CD4-positive, CD25-positive, alpha-beta regulatory T cell (primary cell): ENCODE measurements around the gene MCTP1. TPM values are rescaled to one million over a fixed set of nuclear protein-coding genes. Genes with fewer than 3 reads are reported as not detected.

Source experiments
- ATAC-seq, 2 donors: fragments of 150-1000 bp; cut with Tn5 transposase; one replicate each; pipeline ENCODE4 v1.10.0; 2021; ENCODE audit warnings: low read depth in 2 of 2, moderate number of reproducible peaks in 2 of 2, moderate library complexity in 1 of 2
- DNase-seq, 3 donors: peaks; one replicate each; pipeline versions ENCODE4 v3.0.0 to v3.0.0-alpha.2; 2012 to 2022; ENCODE audit warnings: mixed read lengths in 1 of 3
- H3K27ac ChIP-seq: one replicate; pipeline ENCODE4 v1.7.0; 2013; ENCODE audit warnings: mild to moderate bottlenecking, low read length; ENCODE audit not compliant: insufficient read depth, poor library complexity, severe bottlenecking
- H3K27me3 ChIP-seq: one replicate; pipeline ENCODE4 v1.7.0; 2013; ENCODE audit warnings: low read length; ENCODE audit not compliant: control insufficient read depth, insufficient read depth
- H3K36me3 ChIP-seq: one replicate; pipeline ENCODE4 v1.7.0; 2013; ENCODE audit warnings: mild to moderate bottlenecking, low read length, moderate library complexity; ENCODE audit not compliant: control insufficient read depth, insufficient read depth
- H3K4me1 ChIP-seq: 2 replicates; pipeline ENCODE4 v1.7.0; 2013; ENCODE audit warnings: mild to moderate bottlenecking, low read length; ENCODE audit not compliant: insufficient read depth, control insufficient read depth, poor library complexity, severe bottlenecking
- H3K4me3 ChIP-seq: one replicate; pipeline ENCODE4 v1.7.0; 2013; ENCODE audit warnings: low read depth, mild to moderate bottlenecking, low read length, moderate library complexity
- H3K9me3 ChIP-seq, 2 experiments: 1 replicate in 1 of 2; 2 replicates in 1 of 2; pipeline ENCODE4 v1.7.0; 2013; ENCODE audit warnings: low read length in 2 of 2, mild to moderate bottlenecking in 1 of 2, moderate library complexity in 1 of 2; ENCODE audit not compliant: control insufficient read depth in 2 of 2
- H3K27ac Mint-ChIP-seq, 3 donors: one replicate each; pipeline ENCODE4 v1.8.0; 2020 to 2022; ENCODE audit warnings: mild to moderate bottlenecking in 3 of 3, mixed read lengths in 3 of 3, moderate library complexity in 2 of 3
- H3K27me3 Mint-ChIP-seq: one replicate; pipeline ENCODE4 v1.8.0; 2022; ENCODE audit warnings: mild to moderate bottlenecking, mixed read lengths
- H3K36me3 Mint-ChIP-seq: one replicate; pipeline ENCODE4 v1.8.0; 2020; ENCODE audit warnings: mixed read lengths
- H3K4me1 Mint-ChIP-seq, 4 donors: one replicate each; pipeline ENCODE4 v1.8.0; 2020 to 2022; ENCODE audit warnings: mixed read lengths in 4 of 4, mild to moderate bottlenecking in 1 of 4
- H3K4me3 Mint-ChIP-seq, 4 donors: one replicate each; pipeline ENCODE4 v1.8.0; 2020 to 2022; ENCODE audit warnings: mild to moderate bottlenecking in 4 of 4, mixed read lengths in 4 of 4, moderate library complexity in 3 of 4
- H3K9me3 Mint-ChIP-seq, 7 donors: one replicate each; pipeline ENCODE4 v1.8.0; 2020 to 2022; ENCODE audit warnings: mixed read lengths in 7 of 7, mild to moderate bottlenecking in 3 of 7, moderate library complexity in 2 of 7
- polyA plus RNA-seq, 4 donors: library from polyadenylated mRNA; unstranded; fragments of 300-500 nt; fragmentation: Illumina TruSeq; gene quantifications; one replicate each; pipeline ENCODE4 v1.2.3, GENCODE V29; 2021
- total RNA-seq: library from RNA; stranded (reverse); gene quantifications from one replicate; pipeline ENCODE4 v1.2.3, GENCODE V29; 2022

Gene MCTP1
- total and polyA plus RNA-seq, 5 donors from 2014 or later: 0.24 to 2.9 (median 0.76) TPM

DNA sequence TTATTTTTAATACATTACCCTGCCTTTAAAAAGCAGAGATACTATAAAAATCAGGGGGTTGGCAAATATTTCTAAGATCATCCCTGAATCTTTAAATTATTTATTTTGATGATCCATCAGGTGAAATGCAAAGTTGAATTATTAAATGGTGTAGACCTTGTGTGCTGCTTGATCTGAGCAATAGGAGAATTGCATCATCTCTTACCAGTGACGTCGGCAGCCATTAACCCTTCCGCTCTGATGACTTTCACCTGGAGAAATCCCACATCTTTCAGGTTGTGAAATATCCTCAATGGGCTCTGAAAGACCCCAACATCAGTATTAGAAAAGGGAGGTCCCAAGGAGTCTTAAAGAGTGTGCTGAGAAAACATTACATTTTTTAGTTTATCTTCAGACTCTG is 396.2 kb downstream of the MCTP1 start:
- Histone ChIP-seq H3K9me3 (no peaks in the 10 kb centered on the region), H3K27me3 (no peaks in the 10 kb centered on the region), H3K36me3 (no peaks in the 10 kb centered on the region), H3K4me3 (no peak overlapping the region), H3K4me1 (no peaks in the 10 kb centered on the region), H3K27ac (no peak overlapping the region)
- H3K27me3 Mint-ChIP-seq: peaks cover 13% of the 10 kb centered on the region
- H3K4me1 Mint-ChIP-seq: no peaks in the 10 kb centered on the region
- H3K9me3 Mint-ChIP-seq: no peaks in the 10 kb centered on the region
- no peak overlapping the region for H3K4me3 Mint-ChIP-seq
- no peak overlapping the region for H3K27ac Mint-ChIP-seq
- H3K36me3 Mint-ChIP-seq: no peaks in the 10 kb centered on the region
- ATAC-seq: no peak
- DNase-seq: no peak

DNA sequence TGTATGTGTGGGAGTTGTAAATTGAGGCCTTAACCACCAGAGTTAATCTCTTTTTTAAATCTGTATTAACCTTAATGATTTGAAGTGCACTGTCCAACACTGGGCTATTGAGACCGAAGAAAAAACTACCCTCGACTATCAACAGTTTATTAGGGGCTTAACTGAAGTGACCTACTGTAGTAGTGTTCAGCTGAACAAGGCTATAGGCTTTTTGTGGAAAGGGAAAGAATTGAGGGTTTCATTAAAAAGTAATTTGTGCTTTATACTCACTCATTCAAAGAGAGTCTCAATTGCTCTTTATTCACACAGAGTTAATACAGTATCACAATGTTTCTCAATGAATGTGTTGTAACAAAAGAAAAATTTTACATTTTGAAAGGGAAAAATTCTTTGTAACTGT is 399.0 kb downstream of the MCTP1 start:
- no peaks in the 10 kb centered on the region for H3K36me3 Mint-ChIP-seq
- H3K4me3 Mint-ChIP-seq: no peak overlapping the region
- no peaks in the 10 kb centered on the region for H3K4me1 ChIP-seq
- no peaks in the 10 kb centered on the region for H3K27me3 ChIP-seq
- H3K27ac ChIP-seq: no peak overlapping the region
- DNase-seq: no peak
- no peaks in the 10 kb centered on the region for H3K36me3 ChIP-seq
- ATAC-seq: no peak
- no peak overlapping the region for H3K4me3 ChIP-seq
- no peaks in the 10 kb centered on the region for H3K4me1 Mint-ChIP-seq
- H3K9me3 ChIP-seq: no peaks in the 10 kb centered on the region
- H3K27me3 Mint-ChIP-seq: peaks cover 13% of the 10 kb centered on the region
- H3K9me3 Mint-ChIP-seq: no peaks in the 10 kb centered on the region
- no peak overlapping the region for H3K27ac Mint-ChIP-seq

DNA sequence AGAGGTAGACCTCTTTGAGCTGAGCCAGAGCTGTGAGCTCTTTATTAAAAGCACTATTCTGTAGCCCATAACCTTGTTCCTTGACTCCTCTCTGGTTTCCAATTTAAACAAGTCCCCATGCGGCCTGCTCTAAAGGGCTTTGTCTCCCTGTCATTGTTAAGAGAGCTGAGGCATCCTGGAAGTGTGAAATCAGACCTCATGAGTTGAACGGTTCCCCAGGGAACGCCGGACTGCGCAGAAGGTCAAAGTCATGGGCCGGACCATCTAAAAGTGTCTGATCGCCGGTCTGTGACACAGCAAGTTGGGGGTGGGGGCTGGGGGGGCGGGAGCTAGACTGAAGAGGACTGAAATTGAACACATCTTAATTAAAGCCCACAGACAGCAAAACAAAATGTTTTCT is 400.6 kb downstream of the MCTP1 start:
- no peak for ATAC-seq
- H3K36me3 Mint-ChIP-seq: no peaks in the 10 kb centered on the region

DNA sequence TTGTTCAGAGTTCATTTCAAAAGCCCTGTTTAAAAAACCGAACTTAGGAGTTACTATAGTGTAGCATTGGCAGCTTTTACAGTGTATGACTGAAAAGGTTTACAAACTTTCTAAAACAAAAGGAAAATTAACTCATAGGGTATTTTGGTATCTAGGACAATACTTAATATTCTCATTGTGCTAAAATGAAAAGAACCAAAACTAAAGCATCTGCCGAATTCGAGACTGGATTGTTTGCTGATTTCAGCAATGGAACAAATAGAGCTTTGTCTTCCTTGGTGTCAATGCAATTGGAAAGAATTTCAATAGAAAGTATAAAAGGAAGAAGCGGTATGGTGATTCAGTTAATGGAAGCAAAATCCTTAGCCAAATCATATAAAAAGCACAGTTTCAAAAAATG is 412.4 kb downstream of the MCTP1 start:
- no peak overlapping the region for H3K27ac ChIP-seq
- H3K36me3 Mint-ChIP-seq: no peaks in the 10 kb centered on the region

More for the DNA sequence above, 400.6 kb downstream of the MCTP1 start:
- Histone ChIP-seq H3K9me3 (no peaks in the 10 kb centered on the region), H3K4me1 (no peaks in the 10 kb centered on the region), H3K27me3 (no peaks in the 10 kb centered on the region), H3K36me3 (no peaks in the 10 kb centered on the region), H3K27ac (no peak overlapping the region), H3K4me3 (no peak overlapping the region)
- Mint-ChIP-seq H3K4me3 (no peak overlapping the region), H3K27ac (no peak overlapping the region), H3K27me3 (peaks cover 12% of the 10 kb centered on the region), H3K4me1 (no peaks in the 10 kb centered on the region), H3K9me3 (peaks cover 0 to 1% (median 0%) of the 10 kb centered on the region in 7 donors)
- no peak for DNase-seq

GRCh38 chr5:94870511-94871183 is 414.2 kb downstream of the MCTP1 start:
- Histone ChIP-seq H3K36me3 (no peaks in the 10 kb centered on the region), H3K4me3 (no peak overlapping the region), H3K27ac (no peak overlapping the region), H3K4me1 (no peaks in the 10 kb centered on the region), H3K9me3 (no peaks in the 10 kb centered on the region), H3K27me3 (peaks cover 2% of the 10 kb centered on the region)
- H3K36me3 Mint-ChIP-seq: no peaks in the 10 kb centered on the region
- H3K4me3 Mint-ChIP-seq: no peak overlapping the region
- DNase-seq (no peak), ATAC-seq (no peak)
- no peak overlapping the region for H3K27ac Mint-ChIP-seq
- peaks cover 31% of the 10 kb centered on the region for H3K27me3 Mint-ChIP-seq
- H3K4me1 Mint-ChIP-seq: no peaks in the 10 kb centered on the region
- H3K9me3 Mint-ChIP-seq: no peaks in the 10 kb centered on the region

More for the DNA sequence above, 412.4 kb downstream of the MCTP1 start:
- H3K36me3 ChIP-seq: no peaks in the 10 kb centered on the region
- H3K4me3 ChIP-seq: no peak overlapping the region
- H3K27me3 ChIP-seq: peaks cover 2% of the 10 kb centered on the region
- Mint-ChIP-seq H3K4me1 (no peaks in the 10 kb centered on the region), H3K4me3 (no peak overlapping the region), H3K27ac (no peak overlapping the region), H3K27me3 (peaks cover 29% of the 10 kb centered on the region), H3K9me3 (no peaks in the 10 kb centered on the region)
- H3K9me3 ChIP-seq: no peaks in the 10 kb centered on the region
- no peaks in the 10 kb centered on the region for H3K4me1 ChIP-seq
- DNase-seq (no peak), ATAC-seq (no peak)

GRCh38 chr5:94869921-94870320 is 415.0 kb downstream of the MCTP1 start:
- H3K36me3 ChIP-seq: no peaks in the 10 kb centered on the region
- peaks cover 23% of the 10 kb centered on the region for H3K27me3 Mint-ChIP-seq
- H3K9me3 ChIP-seq: no peaks in the 10 kb centered on the region
- no peak overlapping the region for H3K4me3 ChIP-seq
- DNase-seq (no peak), ATAC-seq (no peak)
- H3K27ac ChIP-seq: no peak overlapping the region
- H3K9me3 Mint-ChIP-seq: no peaks in the 10 kb centered on the region
- H3K27me3 ChIP-seq: peaks cover 2% of the 10 kb centered on the region
- no peaks in the 10 kb centered on the region for H3K4me1 Mint-ChIP-seq
- no peak overlapping the region for H3K27ac Mint-ChIP-seq
- H3K4me3 Mint-ChIP-seq: no peak overlapping the region
- no peaks in the 10 kb centered on the region for H3K36me3 Mint-ChIP-seq
- H3K4me1 ChIP-seq: no peaks in the 10 kb centered on the region

DNA sequence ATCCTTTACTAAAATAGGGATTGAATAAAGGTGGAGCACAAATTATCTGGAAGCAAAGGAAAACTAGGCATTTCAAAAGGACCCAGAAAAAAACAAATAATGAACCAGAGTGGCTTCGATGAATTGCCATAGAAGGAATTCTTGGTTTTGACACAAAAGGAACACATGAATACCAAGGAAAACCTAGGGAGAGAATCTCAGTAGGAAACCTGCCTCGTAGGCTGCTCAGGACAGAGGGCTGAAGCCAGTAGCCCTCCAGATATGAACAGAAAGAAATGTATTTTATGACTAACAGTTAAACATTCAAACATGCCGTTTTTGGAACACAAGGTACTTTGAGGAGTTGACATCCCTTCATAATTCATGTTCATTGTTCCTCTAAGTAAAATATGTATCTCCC is 420.9 kb downstream of the MCTP1 start:
- no peak overlapping the region for H3K4me3 Mint-ChIP-seq
- H3K27ac Mint-ChIP-seq: no peak overlapping the region
- H3K27me3 Mint-ChIP-seq: peaks cover 29% of the 10 kb centered on the region
- H3K4me1 ChIP-seq: no peaks in the 10 kb centered on the region
- H3K9me3 ChIP-seq: no peaks in the 10 kb centered on the region
- no peak overlapping the region for H3K4me3 ChIP-seq
- H3K27ac ChIP-seq: no peak overlapping the region
- no peaks in the 10 kb centered on the region for H3K9me3 Mint-ChIP-seq
- no peaks in the 10 kb centered on the region for H3K36me3 Mint-ChIP-seq
- no peak for ATAC-seq
- no peaks in the 10 kb centered on the region for H3K4me1 Mint-ChIP-seq
- DNase-seq: no peak
- peaks cover 5% of the 10 kb centered on the region for H3K27me3 ChIP-seq
- H3K36me3 ChIP-seq: no peaks in the 10 kb centered on the region

- H3K36me3 ChIP-seq: no peaks in the 10 kb centered on the region
- no peak overlapping the region for H3K4me3 Mint-ChIP-seq
- no peaks in the 10 kb centered on the region for H3K4me1 Mint-ChIP-seq
- no peak for ATAC-seq
- no peak for DNase-seq
- peaks cover 27% of the 10 kb centered on the region for H3K27me3 Mint-ChIP-seq
- no peak overlapping the region for H3K4me3 ChIP-seq
- H3K36me3 Mint-ChIP-seq: no peaks in the 10 kb centered on the region
- H3K27ac ChIP-seq: no peak overlapping the region
- H3K27me3 ChIP-seq: peaks cover 7% of the 10 kb centered on the region
- H3K4me1 ChIP-seq: no peaks in the 10 kb centered on the region
- no peaks in the 10 kb centered on the region for H3K9me3 ChIP-seq
- H3K9me3 Mint-ChIP-seq: no peaks in the 10 kb centered on the region
- H3K27ac Mint-ChIP-seq: no peak overlapping the region
Measured at GRCh38 chr5:94857111-94857510, 427.8 kb downstream of the MCTP1 start.
